Thoracic aorta (tissue), 2 donors: ENCODE measurements around the gene PDIK1L. TPM values are rescaled to one million over a fixed set of nuclear protein-coding genes. Genes with fewer than 3 reads are reported as not detected.

Experiments used
- ATAC-seq: fragments of 150-250 bp; one replicate; pipeline ENCODE4 v1.8.0; 2017; ENCODE audit warnings: low read depth; ENCODE audit not compliant: insufficient number of reproducible peaks, low FRiP score
- DNase-seq: peaks from one replicate; pipeline ENCODE4 v3.0.0-alpha.2; 2020; ENCODE audit warnings: low spot score
- H3K27ac ChIP-seq, 2 donors: fragments of 200-600 bp; sonication (generic); 1 replicate in 1 of 2; 2 replicates in 1 of 2; pipeline ENCODE4 v1.5.1; 2016; ENCODE audit warnings: mild to moderate bottlenecking in 2 of 2, moderate library complexity in 2 of 2
- H3K27me3 ChIP-seq: fragments of 200-600 bp; sonication (generic); replicated peaks from 2 replicates; pipeline ENCODE4 v1.6.0; 2016; ENCODE audit warnings: mild to moderate bottlenecking; ENCODE audit not compliant: insufficient read depth
- H3K36me3 ChIP-seq: fragments of 200-600 bp; sonication (generic); one replicate; pipeline ENCODE4 v1.5.1; 2016
- H3K4me1 ChIP-seq, 2 donors: fragments of 200-600 bp; sonication (generic); 1 replicate in 1 of 2; 2 replicates in 1 of 2; pipeline versions ENCODE4 v1.5.1 to v1.6.0; 2016; ENCODE audit warnings: low read depth in 2 of 2, mild to moderate bottlenecking in 1 of 2; ENCODE audit not compliant: control insufficient read depth in 1 of 2
- H3K4me3 ChIP-seq: fragments of 200-600 bp; sonication (generic); 2 replicates; pipeline ENCODE4 v1.5.1; 2016; ENCODE audit warnings: mild to moderate bottlenecking
- H3K9me3 ChIP-seq: fragments of 200-600 bp; sonication (generic); 2 replicates; pipeline ENCODE4 v1.5.1; 2016
- CTCF ChIP-seq: fragments of 200-600 bp; sonication (generic); IDR thresholded peaks from one replicate; pipeline ENCODE4 v1.5.1; 2019; ENCODE audit warnings: antibody characterized with exemption
- total RNA-seq, 2 donors: library from RNA; depleted of rRNA; stranded (reverse); fragments of >200 nt; gene quantifications; one replicate each; pipeline versions ENCODE4 v1.1.0 to v1.2.3, GENCODE V29; 2016

PDIK1L gene
- total RNA-seq, 2 donors from 2014 or later: 9.6 to 10.4 TPM

DNA sequence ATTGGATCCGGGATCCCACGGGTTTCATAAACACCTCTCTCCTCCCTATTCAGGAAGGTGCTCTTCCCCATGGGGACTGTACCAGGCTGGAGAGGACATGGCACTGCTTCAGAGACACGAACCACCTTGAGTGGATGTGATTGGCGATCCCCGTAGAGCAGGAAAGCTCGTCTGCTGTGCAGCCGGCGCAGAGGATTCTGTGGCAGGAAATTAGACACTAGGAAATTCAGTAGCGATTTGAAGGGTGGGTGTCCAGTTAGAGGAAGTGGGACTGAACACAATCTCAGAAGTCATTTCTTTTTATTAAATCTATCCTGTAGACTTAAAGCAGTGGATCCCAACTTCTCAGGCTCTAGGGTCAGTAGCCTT, 767 bp downstream of the PDIK1L start:
- H3K9me3 ChIP-seq: no peaks in the 10 kb centered on the region
- DNase-seq (no peak), ATAC-seq (no peak)
- peak overlapping the region; percentile 85 to 87 for H3K27ac ChIP-seq
- H3K4me1 ChIP-seq: peaks cover 8 to 17% of the 10 kb centered on the region in 2 donors
- peak overlapping the region; percentile 87 for H3K4me3 ChIP-seq
- TF ChIP-seq CTCF: no peak
- H3K27me3 ChIP-seq: no peaks in the 10 kb centered on the region
- H3K36me3 ChIP-seq: peaks cover 10% of the 10 kb centered on the region

DNA sequence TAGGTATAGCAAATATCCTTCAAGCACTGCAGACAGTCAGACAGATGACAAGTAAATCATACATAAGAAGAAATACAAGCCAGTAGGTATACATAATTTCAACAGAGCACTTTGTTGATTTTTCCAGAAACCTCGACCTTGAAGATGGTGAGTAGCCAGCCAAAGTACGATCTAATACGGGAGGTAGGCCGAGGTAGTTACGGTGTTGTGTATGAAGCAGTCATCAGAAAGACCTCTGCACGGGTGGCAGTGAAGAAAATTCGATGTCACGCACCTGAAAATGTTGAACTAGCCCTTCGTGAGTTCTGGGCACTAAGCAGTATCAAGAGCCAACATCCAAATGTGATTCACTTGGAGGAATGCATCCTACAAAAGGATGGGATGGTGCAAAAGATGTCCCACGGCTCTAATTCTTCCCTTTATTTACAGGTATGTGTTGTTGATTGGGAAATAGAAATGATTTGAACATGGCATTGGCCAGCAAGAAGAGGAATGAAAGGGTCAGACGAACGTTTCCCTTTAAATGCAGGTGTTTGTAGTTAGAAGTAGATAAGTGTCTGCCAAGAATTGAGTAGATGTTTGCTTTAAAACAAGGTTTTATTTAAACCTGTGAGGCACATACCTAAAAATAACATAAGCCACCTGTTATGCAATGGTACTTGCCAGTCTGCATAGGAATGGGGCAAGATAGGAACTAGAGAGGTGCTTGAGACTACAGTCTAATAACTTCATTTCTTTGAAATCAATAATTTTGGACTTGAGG, 2.7 kb downstream of the PDIK1L start:
- Histone ChIP-seq H3K4me1 (peaks cover 8 to 17% of the 10 kb centered on the region in 2 donors), H3K4me3 (no peak overlapping the region), H3K9me3 (no peaks in the 10 kb centered on the region), H3K27ac (no peak overlapping the region), H3K27me3 (no peaks in the 10 kb centered on the region), H3K36me3 (peaks cover 12% of the 10 kb centered on the region)
- ATAC-seq (no peak), DNase-seq (no peak)
- no peak for TF ChIP-seq CTCF

GRCh38 chr1:26119892-26120608, 8.4 kb downstream of the PDIK1L start:
- Histone ChIP-seq H3K36me3 (peaks cover 15% of the 10 kb centered on the region), H3K4me3 (no peak overlapping the region), H3K9me3 (no peaks in the 10 kb centered on the region), H3K27ac (no peak overlapping the region), H3K4me1 (peaks cover 0 to 7% of the 10 kb centered on the region in 2 donors), H3K27me3 (no peaks in the 10 kb centered on the region)
- no peak for DNase-seq
- TF ChIP-seq CTCF: no peak
- ATAC-seq: no peak

DNA sequence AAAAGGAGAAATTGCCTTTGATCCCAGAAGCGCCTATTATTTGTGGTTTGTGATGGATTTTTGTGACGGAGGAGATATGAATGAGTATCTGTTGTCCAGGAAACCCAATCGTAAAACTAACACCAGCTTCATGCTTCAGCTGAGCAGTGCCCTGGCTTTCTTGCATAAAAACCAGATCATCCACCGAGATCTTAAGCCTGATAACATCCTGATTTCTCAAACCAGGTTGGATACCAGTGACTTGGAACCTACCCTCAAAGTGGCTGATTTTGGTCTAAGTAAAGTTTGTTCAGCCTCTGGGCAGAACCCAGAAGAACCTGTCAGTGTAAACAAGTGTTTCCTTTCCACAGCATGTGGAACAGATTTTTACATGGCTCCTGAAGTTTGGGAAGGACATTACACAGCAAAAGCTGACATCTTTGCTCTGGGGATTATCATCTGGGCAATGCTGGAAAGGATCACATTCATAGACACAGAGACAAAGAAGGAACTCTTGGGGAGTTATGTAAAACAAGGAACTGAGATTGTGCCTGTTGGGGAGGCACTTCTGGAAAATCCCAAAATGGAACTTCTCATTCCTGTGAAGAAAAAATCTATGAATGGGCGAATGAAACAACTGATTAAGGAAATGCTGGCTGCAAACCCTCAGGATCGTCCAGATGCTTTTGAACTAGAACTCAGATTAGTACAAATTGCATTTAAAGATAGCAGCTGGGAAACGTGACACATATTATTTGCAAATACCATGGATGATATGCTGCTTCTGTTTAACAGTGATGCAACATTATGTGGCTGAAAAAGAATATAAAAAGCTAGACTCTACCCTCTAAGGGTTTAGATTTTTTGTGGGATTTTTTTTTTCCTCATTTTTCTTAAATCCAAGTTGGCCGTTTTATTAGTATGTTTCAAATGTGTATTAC, 10.5 kb downstream of the PDIK1L start:
- ATAC-seq (no peak), DNase-seq (no peak)
- no peak overlapping the region for H3K4me3 ChIP-seq
- H3K27me3 ChIP-seq: no peaks in the 10 kb centered on the region
- H3K4me1 ChIP-seq: peaks cover 4 to 7% of the 10 kb centered on the region in 2 donors
- H3K36me3 ChIP-seq: peaks cover 7% of the 10 kb centered on the region
- no peak for TF ChIP-seq CTCF
- H3K27ac ChIP-seq: no peak overlapping the region
- no peaks in the 10 kb centered on the region for H3K9me3 ChIP-seq
